HUDEP-2 (cell line): Measurements from ENCODE around the gene DNAI1.

Experiments used
- DNase-seq, 76 experiments: peaks; one replicate each; lab custom pipeline; 2025; ENCODE audit not compliant: unreplicated experiment in 76 of 76; lab: John Stamatoyannopoulos, UW

Gene DNAI1

DNA sequence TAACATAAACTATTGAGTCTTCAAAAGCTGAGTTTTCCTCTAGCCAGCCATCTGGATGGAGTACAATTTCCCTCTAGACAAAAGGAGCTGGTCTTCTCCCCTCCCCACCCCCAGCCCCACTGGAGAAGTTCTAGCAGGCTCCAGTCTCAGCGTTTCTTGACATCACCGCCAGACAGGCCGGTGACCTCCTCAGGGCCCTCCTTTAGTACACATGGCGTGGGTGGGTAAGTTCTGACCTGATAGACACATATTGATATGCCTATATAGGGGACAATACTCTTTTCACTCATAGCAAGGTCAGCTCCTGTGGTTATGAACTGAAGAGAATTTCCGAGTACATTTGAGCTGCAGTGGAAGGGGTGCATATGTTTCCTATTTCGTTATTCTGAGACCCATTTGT is 27.2 kb downstream of the DNAI1 start:
- no peak for DNase-seq

- no peak for DNase-seq
Observed at GRCh38 chr9:34486572-34486971, 28.0 kb downstream of the DNAI1 start.

DNA sequence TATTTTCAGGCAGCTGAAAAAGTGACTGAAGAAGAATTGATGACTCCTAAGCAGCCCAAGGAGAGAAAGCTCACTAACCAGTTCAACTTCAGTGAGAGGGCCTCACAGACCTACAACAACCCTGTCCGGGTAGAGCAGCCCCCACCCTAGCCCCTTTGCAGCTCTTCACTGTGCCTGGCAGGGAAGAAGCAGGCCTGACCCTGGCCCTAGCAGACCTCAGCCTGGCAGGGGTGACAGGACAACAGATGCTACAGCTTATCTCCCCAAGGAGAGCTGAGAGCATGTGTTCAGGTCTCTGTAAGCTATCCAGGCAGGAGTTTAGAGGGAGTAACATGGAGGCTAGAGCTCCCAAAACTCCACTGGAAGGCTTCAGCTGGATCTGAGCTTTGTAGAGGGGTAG is 31.8 kb downstream of the DNAI1 start:
- no peak for DNase-seq

DNA sequence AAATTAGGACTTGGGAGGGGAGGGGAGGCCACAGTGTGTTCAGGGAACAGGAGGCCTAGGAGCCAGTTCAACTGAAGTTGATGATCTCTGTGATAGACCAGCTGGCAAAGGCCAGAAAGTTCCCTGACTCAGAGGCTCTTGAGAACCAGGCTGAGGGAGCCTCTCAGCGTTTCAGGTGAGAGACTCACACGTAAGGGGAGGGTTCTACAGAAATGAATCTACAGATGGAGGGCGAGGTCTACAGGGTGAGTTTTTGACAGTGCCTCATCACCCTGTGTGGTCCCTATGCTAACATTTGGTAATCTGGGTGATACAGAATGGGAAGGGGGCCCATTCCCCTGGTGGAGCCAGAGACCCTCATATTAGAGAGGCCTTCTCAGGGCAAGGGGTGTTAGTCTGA is 32.2 kb downstream of the DNAI1 start:
- DNase-seq: no peak

DNA sequence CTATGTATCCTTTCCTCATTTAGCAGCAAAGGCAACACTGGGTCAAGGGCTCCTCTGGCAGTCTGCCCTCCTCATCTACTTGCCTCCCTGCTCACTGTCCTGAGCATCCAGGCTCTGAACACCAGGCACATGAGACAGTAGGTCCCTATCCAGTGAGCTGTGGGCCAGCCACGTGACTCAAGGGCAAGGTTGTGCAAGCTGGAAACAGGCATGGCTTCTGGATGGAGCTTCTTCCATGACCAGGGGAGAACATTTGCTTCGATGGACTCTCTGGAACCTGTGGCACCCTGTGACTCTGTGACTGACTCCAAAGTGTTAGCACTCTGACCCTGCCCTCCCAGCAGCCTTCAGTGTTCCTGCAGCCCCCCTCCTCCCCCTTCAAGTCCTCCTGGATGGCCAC is 33.0 kb downstream of the DNAI1 start:
- no peak for DNase-seq

DNA sequence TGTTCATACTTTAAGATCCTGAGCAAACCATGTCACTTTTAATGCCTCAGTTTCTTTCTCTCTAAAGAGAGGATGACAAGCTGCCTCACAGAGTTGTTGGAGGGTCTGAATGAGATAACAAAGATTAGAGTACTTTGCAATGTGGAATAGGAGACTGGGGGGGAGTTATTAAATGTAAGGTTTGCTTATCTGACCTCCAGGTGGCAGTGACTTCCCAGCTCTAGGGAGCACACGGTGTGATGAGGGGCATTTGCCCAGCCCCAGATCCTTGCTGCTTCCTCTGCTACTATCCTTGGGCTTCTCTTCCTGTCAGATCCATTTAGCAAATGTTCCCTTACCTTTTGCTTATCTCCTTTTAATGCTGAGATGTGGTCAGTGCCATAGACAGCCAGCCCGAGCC is 33.4 kb downstream of the DNAI1 start:
- no peak for DNase-seq

DNA sequence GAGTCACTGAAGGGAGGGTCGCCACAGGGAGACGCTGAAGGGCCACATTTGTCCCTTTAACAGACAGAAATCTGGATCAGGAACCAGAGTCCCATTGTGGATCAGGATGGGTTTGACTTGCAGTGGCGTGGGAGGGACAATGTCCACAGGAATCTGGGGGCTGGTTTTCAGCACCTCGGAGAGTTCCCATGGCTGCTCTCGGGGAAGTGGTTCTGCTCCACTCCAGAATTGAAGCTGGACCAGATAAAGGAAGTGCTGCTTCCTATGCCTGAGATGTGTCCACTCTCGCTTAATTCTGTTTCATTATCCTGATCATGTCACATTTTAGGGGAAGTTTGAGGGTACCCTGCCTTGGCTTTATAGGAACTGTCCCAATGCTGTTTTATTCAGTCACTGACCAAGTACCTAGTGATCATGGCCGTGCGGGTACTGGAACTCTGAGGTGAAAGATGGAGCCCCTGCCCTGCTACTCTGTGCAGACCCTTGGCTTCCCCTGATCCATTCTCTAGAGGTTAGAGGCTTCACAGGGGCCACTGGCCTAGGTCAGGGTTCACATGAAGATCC is 35.4 kb downstream of the DNAI1 start:
- peak in 29 of 76 experiments; percentile 2 to 39 (median 13) for DNase-seq

DNA sequence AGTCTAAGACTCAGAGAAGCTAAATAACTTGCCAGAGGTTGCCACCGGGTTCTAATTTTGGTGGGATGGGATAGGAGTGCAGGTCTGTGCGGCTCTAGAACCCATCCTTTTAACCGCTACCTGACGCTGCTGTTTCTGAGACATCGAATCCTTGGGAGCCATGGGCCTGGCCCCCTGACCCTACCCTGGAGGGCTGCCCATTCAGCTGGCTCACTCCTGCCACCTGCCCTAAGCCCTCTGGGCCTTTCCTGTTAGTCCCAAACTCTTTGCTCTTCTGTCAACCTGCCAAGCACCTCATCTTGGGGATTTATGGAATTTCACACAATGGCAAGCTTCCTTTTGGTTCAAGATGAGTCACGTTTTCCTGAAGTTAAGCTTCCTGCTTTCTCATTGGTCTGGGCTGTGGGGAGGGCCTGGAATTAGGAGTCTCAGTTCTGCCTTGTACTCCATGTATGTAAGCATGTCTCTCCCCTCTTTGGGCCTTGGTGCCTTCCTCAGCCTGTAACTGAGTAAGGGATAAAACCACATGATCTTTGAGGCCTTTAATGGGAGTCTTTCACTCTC is 37.6 kb downstream of the DNAI1 start:
- DNase-seq: no peak

- no peak for DNase-seq
Observed at GRCh38 chr9:34498553-34498952, 39.9 kb downstream of the DNAI1 start.

- DNase-seq: no peak
Observed at GRCh38 chr9:34499076-34499475, 40.5 kb downstream of the DNAI1 start.

DNA sequence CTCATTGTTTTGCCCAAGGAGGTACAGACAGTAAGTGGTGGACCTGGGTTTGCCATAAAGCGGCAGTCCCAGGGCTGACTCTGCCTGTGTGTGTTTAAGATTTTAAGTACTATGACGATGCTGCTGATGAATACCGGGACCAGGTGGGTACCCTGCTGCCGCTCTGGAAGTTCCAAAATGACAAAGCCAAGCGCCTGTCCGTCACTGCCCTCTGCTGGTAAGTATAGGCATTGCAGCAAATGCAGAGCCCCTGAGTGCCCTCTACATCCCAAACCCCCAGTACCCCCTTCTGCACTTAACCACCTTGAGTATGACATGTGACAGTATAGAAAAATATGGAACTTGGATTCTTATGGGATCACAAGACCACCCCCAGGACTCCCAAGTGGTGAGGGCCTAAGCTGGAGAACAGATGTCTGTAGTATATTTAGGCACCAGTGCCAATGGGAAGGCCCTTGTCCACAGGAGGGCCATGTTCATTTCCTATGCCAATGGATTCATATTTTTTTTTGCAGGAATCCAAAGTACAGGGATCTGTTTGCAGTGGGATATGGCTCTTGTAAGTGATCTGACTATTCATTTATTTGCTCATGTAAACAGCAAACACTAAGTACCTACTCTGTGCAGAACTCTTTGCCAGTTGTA is 42.1 kb downstream of the DNAI1 start:
- DNase-seq: peak in 40 of 76 experiments; percentile 1 to 59 (median 22)

DNA sequence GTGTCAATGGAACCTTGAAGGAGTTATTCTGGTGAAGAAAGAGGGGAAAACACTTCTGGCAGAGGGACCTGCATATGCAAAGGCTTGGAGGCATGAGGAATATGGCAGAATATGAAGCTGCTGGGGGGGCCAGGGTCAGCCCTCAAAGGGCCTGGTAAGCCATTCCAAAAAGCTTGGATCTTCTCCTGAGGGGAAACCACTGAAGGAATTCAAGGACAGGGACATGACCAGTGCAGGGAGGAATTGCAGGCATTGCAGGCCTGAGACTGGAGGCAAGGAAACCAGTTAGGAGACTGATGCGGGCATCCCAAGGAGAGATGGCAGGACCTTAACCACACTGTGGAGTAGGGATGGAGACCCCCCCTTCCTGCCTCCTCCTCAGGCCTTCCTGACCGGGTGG is 42.8 kb downstream of the DNAI1 start:
- no peak for DNase-seq

GRCh38 chr9:34501889-34502425 is 43.4 kb downstream of the DNAI1 start:
- DNase-seq: no peak

DNA sequence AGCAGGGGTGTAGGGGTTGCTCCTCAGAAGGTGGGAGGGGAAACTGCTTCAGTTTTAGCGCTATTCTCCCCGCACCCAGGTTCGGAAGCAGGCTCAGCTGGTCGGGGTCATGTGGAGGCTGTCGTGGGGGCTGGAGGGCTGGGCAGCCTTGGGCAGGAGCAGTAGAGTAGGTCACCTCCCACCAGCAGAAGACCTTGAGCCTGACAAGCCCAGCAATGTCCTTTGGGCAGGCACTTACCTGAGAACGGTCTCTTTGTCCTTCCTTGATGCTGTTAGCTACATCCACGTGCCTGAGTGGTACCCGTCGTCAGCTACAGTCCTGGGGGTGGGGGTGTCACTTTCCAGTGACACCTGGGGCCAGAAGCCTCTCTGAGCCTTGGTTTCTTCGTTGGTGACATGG is 43.9 kb downstream of the DNAI1 start:
- DNase-seq: no peak

DNA sequence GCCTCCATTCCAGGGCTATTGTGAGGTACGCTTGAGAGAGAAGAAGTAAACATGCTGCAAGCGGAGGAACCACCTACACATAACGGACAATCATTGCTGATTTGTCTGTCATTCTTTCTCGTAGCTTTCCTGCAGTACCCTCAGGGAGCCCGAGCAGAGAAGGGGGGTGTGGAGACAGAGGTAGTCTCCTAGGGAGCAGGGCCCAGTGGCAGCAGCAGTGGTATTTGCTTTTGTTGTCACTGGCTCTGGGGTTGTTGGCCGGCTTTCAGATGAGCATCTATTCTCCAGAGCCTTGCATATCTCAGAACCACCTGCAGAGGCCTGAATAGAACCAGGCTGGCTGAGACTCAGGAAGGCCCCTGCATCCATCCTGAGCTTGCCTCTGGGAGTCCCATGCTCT is 44.3 kb downstream of the DNAI1 start:
- DNase-seq: no peak

GRCh38 chr9:34503406-34503805 is 44.8 kb downstream of the DNAI1 start:
- no peak for DNase-seq

DNA sequence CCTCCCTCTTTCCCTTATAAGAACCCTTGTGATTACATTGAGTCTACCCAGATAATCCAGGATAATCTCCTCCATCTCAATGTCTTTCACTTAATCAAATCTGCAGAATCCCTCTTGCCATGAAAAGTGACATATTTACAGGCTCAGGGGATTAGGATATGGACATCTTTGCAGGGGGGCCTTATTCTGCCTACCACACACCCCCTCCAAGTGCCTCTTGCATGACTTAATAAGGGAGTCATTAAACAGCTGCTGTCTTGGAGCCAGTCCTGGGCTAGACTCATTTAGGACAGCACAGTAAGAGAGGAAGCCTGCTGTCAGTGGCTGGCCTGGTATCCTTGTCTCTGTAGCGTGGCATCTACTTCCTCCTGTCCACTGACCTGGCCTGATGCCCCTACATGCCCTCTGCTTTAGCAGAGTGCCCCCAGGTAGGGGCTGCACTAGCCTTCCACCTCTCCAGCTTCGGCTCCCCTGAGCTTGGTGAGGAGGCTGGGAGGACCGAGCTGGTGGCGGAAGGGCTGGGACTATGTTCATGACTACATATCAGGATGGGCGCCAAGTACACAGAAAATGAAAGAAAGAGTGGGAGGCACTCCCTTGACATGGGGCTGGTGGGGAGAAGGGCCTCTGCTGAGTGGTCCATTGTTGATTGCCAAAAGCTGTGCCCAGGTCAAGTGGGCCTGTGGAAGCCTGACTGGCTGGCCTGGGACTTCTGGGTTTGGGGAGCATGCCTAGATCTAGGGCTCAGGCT is 46.9 kb downstream of the DNAI1 start:
- DNase-seq: no peak

DNA sequence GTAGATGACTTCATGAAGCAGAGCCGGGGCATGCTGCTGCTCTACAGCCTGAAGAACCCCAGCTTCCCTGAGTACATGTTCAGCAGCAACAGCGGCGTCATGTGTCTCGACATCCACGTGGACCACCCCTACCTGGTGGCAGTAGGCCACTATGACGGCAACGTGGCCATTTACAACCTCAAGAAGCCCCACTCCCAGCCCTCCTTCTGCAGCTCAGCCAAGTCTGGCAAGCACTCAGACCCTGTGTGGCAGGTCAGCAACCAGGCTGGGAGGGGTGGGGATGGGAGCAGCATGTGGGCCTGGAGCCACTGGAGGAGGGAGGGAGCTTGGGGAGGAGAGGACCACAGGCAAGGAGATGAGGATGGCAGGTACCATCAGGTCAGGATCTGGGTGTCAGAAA is 48.0 kb downstream of the DNAI1 start:
- no peak for DNase-seq

GRCh38 chr9:34507556-34507955 is 49.0 kb downstream of the DNAI1 start:
- DNase-seq: no peak

- no peak for DNase-seq
Observed at GRCh38 chr9:34507966-34508365, 49.4 kb downstream of the DNAI1 start.

GRCh38 chr9:34508463-34508862 is 49.9 kb downstream of the DNAI1 start:
- DNase-seq: no peak

DNA sequence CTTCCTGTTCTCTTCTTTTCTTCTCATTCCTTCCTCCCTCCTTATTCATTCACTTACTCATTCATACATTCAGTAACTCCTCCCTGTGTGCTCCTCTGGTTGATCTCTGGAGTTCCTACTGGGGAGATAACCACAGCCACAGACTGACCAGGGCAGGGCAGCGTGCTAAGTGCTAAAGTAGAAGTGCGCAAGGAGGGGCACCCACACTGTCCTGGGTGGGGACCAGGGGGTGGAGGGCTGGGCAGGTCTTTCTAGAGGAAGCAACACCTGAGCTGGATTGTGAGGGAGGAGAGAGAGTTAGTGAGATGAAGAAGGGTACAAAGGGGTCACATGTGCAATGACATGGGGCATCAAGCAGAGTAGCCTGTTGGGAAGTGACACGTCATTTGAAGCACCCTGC is 50.3 kb downstream of the DNAI1 start:
- DNase-seq: no peak
